ENCODE measurements around the gene HUNK. TPM values are rescaled to one million over a fixed set of nuclear protein-coding genes. Genes with fewer than 3 reads are reported as not detected.

The HUNK gene
- total and polyA plus RNA-seq, 7 donors = 0.71 to 2.6 (median 1.5) TPM

DNA sequence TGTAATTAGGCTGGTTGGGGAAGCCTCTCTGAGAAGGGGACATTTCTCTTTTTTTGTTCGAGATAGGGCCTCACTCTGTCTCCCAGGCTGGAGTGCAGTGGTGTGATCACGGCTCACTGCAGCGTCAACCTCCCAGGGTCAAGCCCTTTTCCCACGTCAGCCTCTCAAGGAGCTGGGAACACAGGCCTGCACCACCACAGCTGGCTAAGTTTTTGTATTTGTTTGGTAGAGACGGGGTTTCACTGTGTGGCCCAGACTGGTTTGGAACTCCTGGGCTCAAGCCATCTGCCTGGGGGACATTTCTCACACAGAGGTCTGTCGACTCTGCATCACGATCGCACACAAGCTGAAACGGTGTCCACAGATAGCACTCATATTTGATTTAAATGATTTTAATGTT is 39.7 kb downstream of the HUNK start:
- WGBS, 2 donors = 87 to 89% methylated on average over 9 of the region's 9 CpGs

GRCh38 chr21:31913182-31913608 is 40.4 kb downstream of the HUNK start:
- no peak for DNase-seq
- 83 to 88% methylated on average over 5 of the region's 5 CpGs for WGBS, 2 donors
- intact Hi-C loops (cut with DNase I) = no loop called here
- Histone ChIP-seq H3K4me3 (no peak overlapping the region), H3K27me3 (no peaks in the 10 kb centered on the region), H3K9me3 (no peaks in the 10 kb centered on the region), H3K27ac (no peak overlapping the region), H3K36me3 (no peaks in the 10 kb centered on the region), H3K4me1 (peaks cover 0 to 13% (median 11%) of the 10 kb centered on the region in 4 donors)
- TF ChIP-seq POLR2AphosphoS5 (IDR thresholded peaks at IDR 0.05) (no peak), CTCF (IDR thresholded peaks at IDR 0.05) (no peak), EP300 (IDR thresholded peaks at IDR 0.05) (no peak), POLR2A (IDR thresholded peaks at IDR 0.05) (no peak)

More for the DNA sequence above, 39.7 kb downstream of the HUNK start:
- Histone ChIP-seq H3K27me3 (no peaks in the 10 kb centered on the region), H3K36me3 (no peaks in the 10 kb centered on the region), H3K27ac (no peak overlapping the region), H3K4me3 (no peak overlapping the region), H3K9me3 (no peaks in the 10 kb centered on the region), H3K4me1 (peaks cover 0 to 14% (median 12%) of the 10 kb centered on the region in 4 donors)
- no peak for DNase-seq
- TF ChIP-seq CTCF (IDR thresholded peaks at IDR 0.05) (no peak), POLR2A (IDR thresholded peaks at IDR 0.05) (no peak), POLR2AphosphoS5 (IDR thresholded peaks at IDR 0.05) (no peak), EP300 (IDR thresholded peaks at IDR 0.05) (no peak)
- intact Hi-C loops (cut with DNase I) = no loop called here

GRCh38 chr21:31914472-31914871 is 41.7 kb downstream of the HUNK start:
- 55 to 68% methylated on average over 4 of the region's 4 CpGs for WGBS, 2 donors
- H3K36me3 ChIP-seq = no peaks in the 10 kb centered on the region
- no peak overlapping the region for H3K27ac ChIP-seq
- peaks cover 0 to 6% (median under 1%) of the 10 kb centered on the region in 4 donors for H3K4me1 ChIP-seq
- no peak for DNase-seq
- TF ChIP-seq POLR2AphosphoS5 (IDR thresholded peaks at IDR 0.05) (no peak), POLR2A (IDR thresholded peaks at IDR 0.05) (no peak), EP300 (IDR thresholded peaks at IDR 0.05) (no peak), CTCF (IDR thresholded peaks at IDR 0.05) (no peak)
- no peaks in the 10 kb centered on the region for H3K9me3 ChIP-seq
- H3K27me3 ChIP-seq = no peaks in the 10 kb centered on the region
- intact Hi-C loops (cut with DNase I) = no loop called here
- no peak overlapping the region for H3K4me3 ChIP-seq

DNA sequence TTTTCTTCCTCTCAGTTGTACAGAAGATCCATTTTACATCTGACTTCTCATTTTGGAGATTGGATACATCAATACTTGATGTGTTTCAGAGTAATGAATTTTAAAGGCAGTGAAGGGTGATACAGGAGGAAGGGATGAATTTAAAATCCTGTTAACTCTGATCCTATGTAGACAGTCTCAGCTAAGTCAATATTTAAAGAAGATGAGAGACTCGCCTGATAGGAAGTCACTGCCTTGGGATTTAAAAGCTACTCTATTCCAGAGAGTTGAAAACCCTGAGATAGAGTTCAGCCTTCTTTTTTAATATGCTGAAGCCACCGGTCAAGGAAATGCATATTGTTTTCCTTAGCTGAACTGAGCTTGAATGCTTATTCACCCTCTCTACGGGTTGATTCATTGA is 42.7 kb downstream of the HUNK start:
- no peak for TF ChIP-seq CTCF (IDR thresholded peaks at IDR 0.05)
- no peak for TF ChIP-seq POLR2AphosphoS5 (IDR thresholded peaks at IDR 0.05)
- no peak for TF ChIP-seq EP300 (IDR thresholded peaks at IDR 0.05)
- H3K27me3 ChIP-seq = no peaks in the 10 kb centered on the region
- H3K4me3 ChIP-seq = no peak overlapping the region
- no peaks in the 10 kb centered on the region for H3K36me3 ChIP-seq
- H3K9me3 ChIP-seq = no peaks in the 10 kb centered on the region
- H3K27ac ChIP-seq = no peak overlapping the region
- DNase-seq = no peak
- WGBS, 2 donors = 42 to 73% methylated on average over 3 of the region's 3 CpGs
- H3K4me1 ChIP-seq = peaks cover 0 to 3% (median 0%) of the 10 kb centered on the region in 4 donors
- intact Hi-C loops (cut with DNase I) = no loop called here

DNA sequence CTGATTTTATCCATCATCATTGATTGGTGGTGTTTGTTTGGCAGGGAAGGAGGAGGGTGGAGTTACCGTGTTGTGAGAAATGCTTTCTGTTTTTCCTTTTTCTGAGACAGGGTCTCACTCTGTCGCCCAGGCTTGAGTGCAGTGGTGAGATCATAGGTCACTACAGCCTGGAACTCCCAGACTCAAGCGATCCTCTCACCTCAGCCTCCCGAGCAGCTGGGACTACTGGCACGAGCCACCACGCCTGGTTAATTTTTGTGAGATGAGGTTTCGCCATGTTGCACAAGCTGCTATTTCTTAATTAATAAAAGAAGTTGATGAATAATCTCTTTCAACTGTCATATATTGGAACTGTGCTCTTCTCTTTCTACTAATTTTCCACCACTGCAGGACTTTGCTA is 44.3 kb downstream of the HUNK start:
- H3K36me3 ChIP-seq = no peaks in the 10 kb centered on the region
- intact Hi-C loops (cut with DNase I) = no loop called here
- TF ChIP-seq POLR2A (IDR thresholded peaks at IDR 0.05) (no peak), POLR2AphosphoS5 (IDR thresholded peaks at IDR 0.05) (no peak), EP300 (IDR thresholded peaks at IDR 0.05) (no peak), CTCF (IDR thresholded peaks at IDR 0.05) (no peak)
- H3K27ac ChIP-seq = no peak overlapping the region
- H3K27me3 ChIP-seq = no peaks in the 10 kb centered on the region
- H3K4me1 ChIP-seq = peaks cover 0 to 3% (median 0%) of the 10 kb centered on the region in 4 donors
- DNase-seq = no peak
- WGBS, 2 donors = 88 to 92% methylated on average over 7 of the region's 7 CpGs
- no peak overlapping the region for H3K4me3 ChIP-seq
- no peaks in the 10 kb centered on the region for H3K9me3 ChIP-seq

Data from sigmoid colon (tissue), 7 donors.